ENCODE data around the gene SORL1. TPM values are rescaled to one million over a fixed set of nuclear protein-coding genes. Genes with fewer than 3 reads are reported as not detected.

Gene SORL1
- total RNA-seq, 1 donor from 2014 or later: 11.1 TPM

DNA sequence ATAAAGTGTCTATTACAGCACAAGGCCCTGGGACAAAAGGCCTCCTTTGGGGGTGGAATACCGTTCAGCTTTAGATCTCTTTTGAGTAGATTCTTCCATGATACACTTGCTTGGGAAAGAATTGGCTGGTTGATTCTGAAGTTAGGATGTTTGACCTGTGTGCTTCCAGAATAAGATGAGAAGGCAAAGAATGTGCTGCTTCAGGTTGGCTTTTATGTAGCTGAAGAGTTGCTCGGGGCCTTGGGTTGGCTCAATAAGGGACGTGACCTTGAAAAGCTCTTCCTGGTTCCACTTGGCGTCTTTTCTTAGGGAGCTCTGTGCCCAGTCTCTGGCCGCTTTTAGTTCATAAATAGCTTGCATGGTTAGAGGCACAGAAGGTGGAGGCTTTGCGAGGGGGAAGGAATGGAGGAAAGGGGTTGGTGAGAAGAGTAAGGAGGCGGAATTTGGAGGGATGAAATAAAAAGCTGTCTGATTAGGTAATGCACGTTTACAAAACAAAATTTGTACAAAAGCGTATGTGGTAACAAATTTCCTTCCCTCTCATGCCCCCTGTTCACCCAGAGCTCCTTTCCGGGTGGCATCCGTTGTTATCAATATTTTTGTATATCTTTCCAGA lies 4.8 kb downstream of the SORL1 start:
- no peak for DNase-seq
- peaks cover 9% of the 10 kb centered on the region for H3K9me3 Mint-ChIP-seq (ENCODE audit: unreplicated experiment)
- no peaks in the 10 kb centered on the region for H3K36me3 Mint-ChIP-seq (ENCODE audit: unreplicated experiment)
- no peak overlapping the region for H3K27ac Mint-ChIP-seq (ENCODE audit: unreplicated experiment)
- peaks cover 4% of the 10 kb centered on the region for H3K27me3 Mint-ChIP-seq (ENCODE audit: unreplicated experiment)
- TF ChIP-seq, protein P1, sequence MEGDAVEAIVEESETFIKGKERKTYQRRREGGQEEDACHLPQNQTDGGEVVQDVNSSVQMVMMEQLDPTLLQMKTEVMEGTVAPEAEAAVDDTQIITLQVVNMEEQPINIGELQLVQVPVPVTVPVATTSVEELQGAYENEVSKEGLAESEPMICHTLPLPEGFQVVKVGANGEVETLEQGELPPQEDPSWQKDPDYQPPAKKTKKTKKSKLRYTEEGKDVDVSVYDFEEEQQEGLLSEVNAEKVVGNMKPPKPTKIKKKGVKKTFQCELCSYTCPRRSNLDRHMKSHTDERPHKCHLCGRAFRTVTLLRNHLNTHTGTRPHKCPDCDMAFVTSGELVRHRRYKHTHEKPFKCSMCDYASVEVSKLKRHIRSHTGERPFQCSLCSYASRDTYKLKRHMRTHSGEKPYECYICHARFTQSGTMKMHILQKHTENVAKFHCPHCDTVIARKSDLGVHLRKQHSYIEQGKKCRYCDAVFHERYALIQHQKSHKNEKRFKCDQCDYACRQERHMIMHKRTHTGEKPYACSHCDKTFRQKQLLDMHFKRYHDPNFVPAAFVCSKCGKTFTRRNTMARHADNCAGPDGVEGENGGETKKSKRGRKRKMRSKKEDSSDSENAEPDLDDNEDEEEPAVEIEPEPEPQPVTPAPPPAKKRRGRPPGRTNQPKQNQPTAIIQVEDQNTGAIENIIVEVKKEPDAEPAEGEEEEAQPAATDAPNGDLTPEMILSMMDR (IDR thresholded peaks at IDR 0.05; ENCODE audit: partially characterized antibody, unreplicated experiment): no peak
- H3K4me3 Mint-ChIP-seq (ENCODE audit: unreplicated experiment): no peak overlapping the region
- peaks cover 24% of the 10 kb centered on the region for H3K4me1 Mint-ChIP-seq (ENCODE audit: low read depth, unreplicated experiment)

DNA sequence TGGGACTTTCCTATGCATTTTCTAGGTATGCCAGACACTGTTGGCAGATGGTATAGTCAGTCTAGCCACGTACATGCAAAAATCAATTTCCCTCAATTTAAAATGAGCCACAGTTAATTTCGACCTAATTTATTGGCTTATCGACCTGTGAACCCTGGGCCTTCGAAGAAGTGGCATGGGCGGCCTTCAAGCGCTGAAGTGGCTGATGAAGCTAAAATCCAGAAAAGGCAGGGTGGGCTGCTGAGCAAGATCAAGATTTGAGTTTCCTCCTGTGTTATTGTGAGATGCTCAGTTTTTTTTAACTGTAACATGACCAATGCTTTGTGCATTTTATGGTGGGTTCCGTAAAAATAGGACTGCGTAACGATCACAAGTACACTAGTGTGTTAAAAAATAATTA lies 6.4 kb downstream of the SORL1 start:
- no peak for DNase-seq
- TF ChIP-seq, protein P1 (IDR thresholded peaks at IDR 0.05; ENCODE audit: partially characterized antibody, unreplicated experiment): no peak
- H3K27ac Mint-ChIP-seq (ENCODE audit: unreplicated experiment): no peak overlapping the region
- peaks cover 4% of the 10 kb centered on the region for H3K9me3 Mint-ChIP-seq (ENCODE audit: unreplicated experiment)
- no peak overlapping the region for H3K4me3 Mint-ChIP-seq (ENCODE audit: unreplicated experiment)
- H3K4me1 Mint-ChIP-seq (ENCODE audit: low read depth, unreplicated experiment): peaks cover 20% of the 10 kb centered on the region
- H3K27me3 Mint-ChIP-seq (ENCODE audit: unreplicated experiment): peaks cover 2% of the 10 kb centered on the region
- H3K36me3 Mint-ChIP-seq (ENCODE audit: unreplicated experiment): no peaks in the 10 kb centered on the region

DNA sequence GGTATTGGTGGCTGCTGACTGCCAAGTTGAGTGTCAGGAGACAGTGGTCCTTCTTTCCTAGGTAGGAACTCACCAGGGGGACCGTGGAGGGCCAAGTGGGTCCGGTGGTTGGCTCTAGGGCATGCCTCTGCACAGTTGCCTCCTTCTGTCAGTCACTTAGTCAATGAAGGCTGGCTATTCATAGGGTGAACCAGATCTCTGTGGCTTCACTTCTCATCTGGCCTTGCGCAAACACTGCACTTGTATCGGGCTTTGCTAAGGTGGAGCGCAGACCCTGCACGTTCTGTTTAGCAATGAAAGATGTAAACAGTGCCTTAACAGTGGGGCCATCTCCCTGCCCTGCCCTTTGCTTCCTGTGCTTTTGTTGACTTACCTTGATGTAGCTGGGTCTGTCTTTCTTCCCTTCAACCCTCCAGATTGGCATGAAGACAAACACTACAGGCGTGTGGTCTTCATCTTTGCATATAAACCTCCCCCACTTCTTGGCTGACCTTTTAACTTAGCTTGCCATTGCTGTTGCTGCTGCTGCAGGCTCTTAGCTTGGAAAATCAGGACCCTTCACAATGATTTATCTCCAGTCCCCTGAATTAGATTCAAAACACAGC lies 7.4 kb downstream of the SORL1 start:
- Mint-ChIP-seq H3K4me3 (ENCODE audit: unreplicated experiment) (no peak overlapping the region), H3K4me1 (ENCODE audit: low read depth, unreplicated experiment) (peaks cover 20% of the 10 kb centered on the region), H3K27ac (ENCODE audit: unreplicated experiment) (no peak overlapping the region), H3K36me3 (ENCODE audit: unreplicated experiment) (no peaks in the 10 kb centered on the region), H3K9me3 (ENCODE audit: unreplicated experiment) (peaks cover 4% of the 10 kb centered on the region), H3K27me3 (ENCODE audit: unreplicated experiment) (peaks cover 2% of the 10 kb centered on the region)
- TF ChIP-seq, protein P1 (IDR thresholded peaks at IDR 0.05; ENCODE audit: partially characterized antibody, unreplicated experiment): no peak
- DNase-seq: no peak

DNA sequence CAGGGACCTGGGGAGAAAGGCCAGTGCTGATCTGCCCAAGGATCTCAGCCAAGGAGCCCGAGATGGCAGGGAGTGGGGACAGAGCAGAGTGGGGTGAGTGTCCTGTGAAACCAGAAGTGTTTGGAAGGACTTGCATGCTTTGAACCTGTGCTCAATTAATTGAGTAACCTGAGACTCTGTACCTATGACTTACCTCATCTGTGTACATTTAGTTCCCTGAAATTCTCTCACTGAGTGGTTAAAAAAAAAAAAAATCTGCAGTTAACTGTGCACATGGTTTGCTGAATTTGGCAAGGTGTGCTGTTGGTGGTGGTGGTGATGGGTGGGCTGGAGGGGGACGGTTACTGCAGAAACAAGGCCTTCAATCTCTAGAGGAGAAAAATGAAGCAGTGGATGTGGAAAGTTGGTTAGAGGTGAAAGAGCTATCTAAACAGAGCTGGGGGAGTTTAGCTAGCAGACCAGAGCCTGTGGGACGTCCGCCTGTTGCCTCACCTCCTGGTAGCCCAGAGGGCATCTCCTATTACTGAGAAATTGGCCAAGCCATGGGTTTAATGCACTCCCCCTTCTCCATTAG lies 8.9 kb downstream of the SORL1 start:
- H3K4me1 Mint-ChIP-seq (ENCODE audit: low read depth, unreplicated experiment): peaks cover 23% of the 10 kb centered on the region
- no peak overlapping the region for H3K27ac Mint-ChIP-seq (ENCODE audit: unreplicated experiment)
- no peak overlapping the region for H3K4me3 Mint-ChIP-seq (ENCODE audit: unreplicated experiment)

More for the DNA sequence above, 8.9 kb downstream of the SORL1 start:
- Mint-ChIP-seq H3K36me3 (ENCODE audit: unreplicated experiment) (no peaks in the 10 kb centered on the region), H3K27me3 (ENCODE audit: unreplicated experiment) (peaks cover 3% of the 10 kb centered on the region), H3K9me3 (ENCODE audit: unreplicated experiment) (peaks cover 4% of the 10 kb centered on the region)
- TF ChIP-seq, protein P1 (IDR thresholded peaks at IDR 0.05; ENCODE audit: partially characterized antibody, unreplicated experiment): no peak
- no peak for DNase-seq

Measured in glutamatergic neuron (in vitro differentiated cells).